ENCODE measurements around the gene ATAD2B. TPM values are rescaled to one million over a fixed set of nuclear protein-coding genes. Genes with fewer than 3 reads are reported as not detected.

The ATAD2B gene
- total RNA-seq, 1 donor from 2014 or later: 5.2 TPM

DNA sequence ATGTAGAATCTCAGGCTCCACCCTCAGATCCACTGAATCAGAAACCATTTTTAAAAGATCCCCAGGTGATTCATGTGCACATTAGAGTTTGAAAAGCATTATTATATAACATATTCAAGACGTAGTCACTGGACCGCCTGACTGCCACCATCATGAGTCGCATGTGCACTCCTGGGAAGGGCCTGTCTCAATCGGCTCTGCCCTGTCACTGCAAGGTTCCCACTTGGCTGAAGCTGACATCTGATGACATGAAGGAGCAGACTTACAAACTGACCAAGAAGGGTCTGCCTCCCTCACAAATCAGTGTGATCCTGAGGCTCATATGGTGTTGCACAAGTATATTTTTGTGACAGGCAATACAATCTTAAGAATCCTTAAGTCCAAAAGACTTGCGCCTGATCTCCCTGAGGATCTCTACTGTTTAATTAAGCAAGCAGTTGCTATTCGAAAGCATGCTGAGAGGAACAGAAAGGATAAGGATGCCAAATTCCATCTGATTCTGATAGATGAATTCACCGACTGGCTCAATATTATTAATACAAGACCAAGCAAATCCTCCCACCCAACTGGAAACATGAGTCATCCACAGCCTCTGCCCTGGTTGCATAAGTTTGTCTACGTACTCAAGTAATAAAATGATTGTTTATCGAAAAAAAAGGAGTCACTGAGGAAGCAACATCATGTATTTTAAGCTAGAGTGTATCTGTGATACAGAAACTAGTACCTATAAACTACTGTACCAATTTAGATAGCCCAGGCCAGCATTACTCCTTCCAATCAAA lies 26.2 kb downstream of the ATAD2B start:
- no peak overlapping the region for H3K4me3 ChIP-seq (ENCODE audit: low read depth, low read length)
- DNase-seq (ENCODE audit: low read depth): no peak
- TF ChIP-seq CTCF (conservative IDR thresholded peaks at IDR 0.05; ENCODE audit: low read depth, low read length): no peak

GRCh38 chr2:23900133-23900532 lies 26.8 kb downstream of the ATAD2B start:
- H3K4me3 ChIP-seq (ENCODE audit: low read depth, low read length): no peak overlapping the region
- no peak for TF ChIP-seq CTCF (conservative IDR thresholded peaks at IDR 0.05; ENCODE audit: low read depth, low read length)
- no peak for DNase-seq (ENCODE audit: low read depth)

DNA sequence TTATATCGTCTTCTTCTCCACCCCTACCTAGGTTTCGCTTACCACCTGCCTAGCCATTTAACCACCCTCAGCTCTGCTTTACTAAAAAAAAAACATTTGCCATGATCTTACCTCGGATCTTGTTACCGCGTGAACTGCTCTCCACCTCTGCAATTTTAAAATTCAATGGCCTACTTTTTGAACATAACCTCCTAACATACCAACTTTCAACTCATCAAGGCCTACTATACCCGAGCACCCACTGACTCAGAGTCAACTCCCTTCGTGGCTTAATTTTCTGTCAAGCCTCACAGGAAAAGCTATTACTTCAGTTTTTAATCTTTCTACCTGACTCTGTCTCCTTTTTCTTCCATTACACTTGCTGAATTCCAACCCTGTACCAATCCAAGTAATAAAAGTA lies 55.7 kb downstream of the ATAD2B start:
- TF ChIP-seq CTCF (conservative IDR thresholded peaks at IDR 0.05; ENCODE audit: low read depth, low read length): no peak
- H3K4me3 ChIP-seq (ENCODE audit: low read depth, low read length): no peak overlapping the region
- no peak for DNase-seq (ENCODE audit: low read depth)

- no peak for DNase-seq (ENCODE audit: low read depth)
- H3K4me3 ChIP-seq (ENCODE audit: low read depth, low read length): no peak overlapping the region
- TF ChIP-seq CTCF (conservative IDR thresholded peaks at IDR 0.05; ENCODE audit: low read depth, low read length): no peak
Observed at GRCh38 chr2:23867449-23867848, 59.5 kb downstream of the ATAD2B start.

DNA sequence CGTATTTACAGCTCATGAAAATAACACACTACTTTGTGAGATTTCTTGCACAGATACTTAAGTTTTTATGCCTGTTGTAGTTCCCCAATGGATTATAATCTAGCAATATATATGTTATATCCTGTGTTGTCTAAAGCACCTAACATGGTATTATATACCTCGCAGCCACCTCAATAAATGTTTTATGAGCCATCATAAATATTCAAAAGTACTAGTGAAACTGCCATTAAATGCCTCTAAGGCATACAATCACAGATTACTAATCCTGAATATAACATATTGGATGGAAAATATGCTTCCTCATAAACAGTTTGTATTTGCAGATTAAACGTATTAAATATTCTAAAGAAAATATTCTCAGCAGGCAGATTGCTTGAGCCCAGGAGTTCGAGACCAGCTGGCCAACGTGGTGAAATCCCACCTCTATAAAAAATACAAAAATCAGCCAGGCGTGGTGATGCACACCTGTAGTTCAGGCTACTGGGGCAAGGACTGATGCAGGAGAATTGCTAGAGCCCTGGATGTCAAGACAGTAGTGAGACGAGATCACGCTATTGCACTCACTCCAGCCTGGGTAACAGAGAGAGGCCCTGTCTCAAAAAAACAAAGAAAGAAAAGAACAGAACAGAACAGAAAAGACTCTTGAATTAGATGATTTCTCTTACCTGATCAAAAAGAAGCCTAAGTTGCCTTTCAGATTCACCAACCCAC lies 64.1 kb downstream of the ATAD2B start:
- no peak for TF ChIP-seq CTCF (conservative IDR thresholded peaks at IDR 0.05; ENCODE audit: low read depth, low read length)
- no peak overlapping the region for H3K4me3 ChIP-seq (ENCODE audit: low read depth, low read length)
- DNase-seq (ENCODE audit: low read depth): no peak

GRCh38 chr2:23861952-23862351 lies 65.0 kb downstream of the ATAD2B start:
- TF ChIP-seq CTCF (conservative IDR thresholded peaks at IDR 0.05; ENCODE audit: low read depth, low read length): no peak
- no peak for DNase-seq (ENCODE audit: low read depth)
- H3K4me3 ChIP-seq (ENCODE audit: low read depth, low read length): no peak overlapping the region
